Brain pericyte (primary cell): ENCODE measurements around the gene DSTYK.
"Not testable (repeated sequence)": the region's sequence is repeated elsewhere in the genome, so short reads cannot be mapped to it uniquely, and the experiment has no call there.

Experiments used
- DNase-seq: peaks from one replicate; pipeline ENCODE4 v3.0.0-alpha.2; 2012; ENCODE audit warnings: low read depth, low spot score

The DSTYK gene

GRCh38 chr1:205216588-205216987 is 5.1 kb upstream of the DSTYK start:
- no peak for DNase-seq

GRCh38 chr1:205214756-205215155 is 3.3 kb upstream of the DSTYK start:
- no peak for DNase-seq

- no peak for DNase-seq
Measured at GRCh38 chr1:205211839-205212536, 486 bp upstream of the DSTYK start.

DNA sequence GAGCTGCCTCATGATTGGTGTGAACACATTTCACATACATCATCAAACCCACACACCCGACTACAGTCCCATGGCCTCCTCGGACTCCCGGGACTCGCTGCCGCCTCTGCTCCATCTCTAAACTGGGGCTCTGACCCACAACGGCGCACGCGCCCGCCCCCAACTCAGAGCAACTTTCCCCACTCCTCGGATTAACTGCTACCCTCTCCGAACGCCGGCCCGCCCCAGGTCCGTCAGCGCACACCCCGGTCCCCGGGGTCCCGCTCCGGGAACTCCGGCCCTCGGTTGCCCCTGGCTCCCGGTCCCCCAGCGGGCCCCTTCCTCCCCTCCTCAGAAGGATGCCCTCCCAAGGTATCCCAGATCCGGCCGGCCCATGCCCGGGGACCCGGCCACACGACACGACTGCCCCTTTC is 740 bp downstream of the DSTYK start:
- no peak for DNase-seq

DNA sequence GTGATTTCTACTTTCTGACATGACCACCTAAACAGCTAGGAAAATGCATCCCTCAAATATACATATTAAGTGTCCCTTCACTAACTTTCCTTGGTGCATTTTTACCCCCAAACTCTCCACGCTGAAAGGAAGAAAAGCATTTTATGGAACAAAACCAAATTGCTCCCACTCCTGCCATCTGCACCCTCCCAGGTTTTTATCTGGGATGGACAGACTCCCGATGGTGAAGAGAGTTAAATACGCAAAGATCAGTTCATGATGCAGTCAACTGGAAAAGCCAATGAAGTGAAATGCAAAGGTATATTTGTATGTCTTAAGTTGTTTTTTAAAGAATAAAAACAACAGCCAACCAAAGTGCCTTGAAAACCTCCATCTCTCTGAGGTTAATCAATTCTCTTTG is 2.7 kb downstream of the DSTYK start:
- no peak for DNase-seq

DNA sequence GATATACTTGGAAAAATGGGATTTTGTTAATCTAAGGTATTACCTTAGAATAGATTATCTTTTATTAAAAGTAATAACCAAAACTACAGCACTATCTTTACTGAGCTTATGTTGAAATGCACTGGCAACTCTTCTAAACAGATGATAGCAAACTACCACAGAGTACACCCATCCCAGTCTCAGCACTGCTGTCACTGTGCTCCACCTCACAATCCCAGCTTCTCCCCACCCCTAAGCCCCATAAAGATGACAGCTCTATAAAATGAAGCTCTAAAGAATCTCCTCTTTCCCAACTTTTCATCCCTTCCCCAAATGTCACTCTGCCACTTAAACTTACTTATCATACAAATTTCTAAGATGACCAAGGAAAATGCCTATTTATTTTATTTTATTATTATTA is 6.4 kb downstream of the DSTYK start:
- DNase-seq, result no peak

- DNase-seq, result no peak
Measured at GRCh38 chr1:205204552-205204951, 7.0 kb downstream of the DSTYK start.

DNA sequence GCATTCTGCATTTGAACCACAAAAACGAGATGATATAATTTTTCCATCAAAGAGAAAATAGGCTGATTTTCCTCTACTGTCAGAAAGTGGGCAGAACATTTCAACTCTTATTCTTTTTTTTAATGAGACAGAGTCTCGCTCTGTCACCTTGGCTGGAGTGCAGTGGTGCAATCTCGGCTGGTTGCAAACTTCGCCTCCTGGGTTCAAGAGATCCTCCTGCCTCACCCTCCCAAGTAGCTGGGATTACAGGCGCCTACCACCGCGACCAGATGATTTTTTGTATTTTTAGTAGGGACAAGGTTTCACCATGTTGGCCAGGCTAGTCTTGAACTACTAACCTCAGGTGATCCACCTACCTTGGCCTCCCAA is 11.6 kb downstream of the DSTYK start:
- DNase-seq, result no peak

- DNase-seq, result no peak
Measured at GRCh38 chr1:205199090-205199930, 12.2 kb downstream of the DSTYK start.

DNA sequence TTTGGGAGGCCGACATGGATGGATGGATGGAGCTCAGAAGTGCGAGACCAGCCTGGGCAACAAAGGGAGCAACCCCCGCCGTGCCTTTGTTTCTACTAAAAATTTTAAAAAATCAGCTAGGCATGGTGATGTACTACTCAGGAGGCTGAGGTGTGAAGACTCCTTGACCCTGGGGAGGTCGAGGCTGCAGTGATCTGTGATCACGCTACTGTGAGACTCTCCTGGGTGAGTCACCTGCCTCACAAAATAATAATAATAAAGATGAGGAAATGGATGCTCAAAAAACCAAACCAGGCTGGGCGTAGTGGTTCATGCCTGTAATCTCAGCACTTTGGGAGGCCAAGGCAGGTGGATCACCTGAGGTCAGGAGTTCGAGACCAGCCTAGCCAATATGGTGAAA is 19.2 kb downstream of the DSTYK start:
- no peak for DNase-seq

GRCh38 chr1:205191622-205192021 is 19.9 kb downstream of the DSTYK start:
- no peak for DNase-seq

DNA sequence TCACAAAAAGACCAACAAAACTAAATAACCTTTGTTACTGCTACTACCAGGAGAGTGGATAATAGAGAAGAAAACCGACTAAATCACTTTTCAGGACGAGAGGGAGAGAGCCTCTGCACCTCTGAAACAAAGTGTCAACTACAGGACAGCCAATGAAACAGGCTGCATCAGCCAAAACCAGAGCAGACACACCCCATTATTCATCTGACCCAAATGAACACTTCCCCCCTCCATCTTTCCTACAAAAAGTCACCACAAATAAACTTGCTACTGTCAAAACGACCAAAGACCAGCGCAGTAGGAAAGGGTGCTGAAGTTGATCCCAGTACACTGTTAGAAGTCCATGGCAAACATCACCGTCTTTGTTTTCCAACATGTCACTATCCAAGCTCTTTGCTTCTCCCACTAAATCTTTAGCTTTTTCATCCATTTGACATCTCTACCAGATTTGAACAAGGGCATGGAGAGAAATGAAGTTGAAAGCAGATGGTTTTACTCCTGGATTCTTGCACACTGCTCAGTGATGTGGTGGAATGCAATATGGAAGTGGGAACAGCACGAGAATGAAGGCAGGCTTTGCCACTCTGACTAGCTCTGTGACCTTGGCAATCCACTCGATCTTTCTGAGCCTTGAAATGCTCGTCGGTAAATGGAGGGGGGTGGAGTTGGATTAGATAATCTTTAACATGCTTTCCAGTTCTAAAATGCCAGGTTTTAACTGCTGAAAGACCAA is 20.5 kb downstream of the DSTYK start:
- no peak for DNase-seq

DNA sequence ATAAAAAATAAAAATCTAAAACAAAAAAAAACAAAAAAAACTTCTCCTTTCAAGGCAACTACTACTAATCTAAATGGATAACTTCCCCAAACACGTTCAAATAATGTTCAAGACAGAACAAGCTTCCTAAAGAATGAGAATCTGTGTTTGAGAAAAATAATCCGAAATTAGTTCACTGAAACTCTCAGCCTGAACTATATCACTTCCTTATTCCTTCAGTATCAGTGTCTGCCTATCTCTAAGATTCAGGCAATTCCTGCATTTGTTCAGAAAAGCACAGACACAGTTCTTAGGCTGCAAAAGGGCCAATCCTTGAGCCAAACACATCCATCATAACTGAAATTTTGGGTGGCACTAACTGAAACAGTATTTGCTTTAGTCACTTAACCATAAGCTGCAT is 22.4 kb downstream of the DSTYK start:
- DNase-seq, result no peak

DNA sequence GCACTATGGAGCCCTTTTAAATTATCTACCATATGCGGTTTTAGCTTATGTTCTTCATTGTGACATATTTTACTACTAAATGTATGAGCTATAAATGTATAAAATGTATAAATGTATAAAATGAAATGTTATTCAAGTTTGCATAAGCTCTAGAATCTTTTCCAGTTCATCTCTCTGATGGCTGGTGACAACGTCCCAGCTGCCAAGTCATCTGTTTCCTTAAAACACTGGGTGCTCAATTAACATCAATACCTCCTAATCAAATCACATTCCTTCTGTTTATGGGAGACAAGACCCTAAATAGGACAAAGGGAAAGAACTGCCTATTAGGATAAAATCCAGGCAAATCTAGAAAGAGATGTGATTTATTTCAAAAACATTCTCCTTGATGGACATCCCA is 22.9 kb downstream of the DSTYK start:
- no peak for DNase-seq

DNA sequence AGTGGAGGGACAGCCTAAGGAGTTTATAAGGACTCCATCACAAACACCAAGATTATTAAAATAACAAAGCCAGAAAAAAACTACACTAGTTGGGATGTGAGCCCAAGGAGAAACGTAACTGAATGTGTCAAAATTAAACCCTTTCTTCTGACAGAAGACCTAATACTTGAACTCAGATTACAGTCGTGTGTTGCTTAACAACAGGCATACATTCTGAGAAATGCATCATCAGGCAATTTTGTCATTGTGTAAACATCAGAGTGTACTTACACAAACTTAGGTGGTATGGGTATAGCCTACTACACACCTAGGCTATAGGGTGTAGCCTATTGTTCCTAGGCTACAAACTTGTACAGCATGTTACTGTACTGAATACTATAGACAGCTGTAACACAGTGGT is 23.4 kb downstream of the DSTYK start:
- DNase-seq, result no peak

DNA sequence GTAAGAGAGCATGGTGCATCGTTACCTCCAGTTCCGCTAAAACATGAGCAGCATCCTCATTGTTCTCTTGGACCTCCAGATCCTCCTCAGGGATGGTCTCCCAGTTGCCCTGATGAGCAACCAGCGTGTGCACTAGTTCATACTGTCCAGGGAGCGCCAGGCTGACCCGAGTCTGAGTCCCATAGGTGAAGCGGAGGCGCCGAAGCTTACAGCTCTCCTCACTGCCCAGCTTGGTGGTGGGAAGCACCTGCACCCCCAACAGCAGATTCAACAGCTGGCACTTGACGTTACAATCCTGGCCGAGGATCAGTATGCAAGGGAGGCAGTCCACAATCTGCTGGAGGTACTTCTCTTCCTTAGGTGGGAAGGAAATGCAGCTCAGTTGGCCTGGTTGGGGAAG is 24.1 kb downstream of the DSTYK start:
- no peak for DNase-seq

GRCh38 chr1:205186191-205186590 is 25.3 kb downstream of the DSTYK start:
- DNase-seq, result no peak

DNA sequence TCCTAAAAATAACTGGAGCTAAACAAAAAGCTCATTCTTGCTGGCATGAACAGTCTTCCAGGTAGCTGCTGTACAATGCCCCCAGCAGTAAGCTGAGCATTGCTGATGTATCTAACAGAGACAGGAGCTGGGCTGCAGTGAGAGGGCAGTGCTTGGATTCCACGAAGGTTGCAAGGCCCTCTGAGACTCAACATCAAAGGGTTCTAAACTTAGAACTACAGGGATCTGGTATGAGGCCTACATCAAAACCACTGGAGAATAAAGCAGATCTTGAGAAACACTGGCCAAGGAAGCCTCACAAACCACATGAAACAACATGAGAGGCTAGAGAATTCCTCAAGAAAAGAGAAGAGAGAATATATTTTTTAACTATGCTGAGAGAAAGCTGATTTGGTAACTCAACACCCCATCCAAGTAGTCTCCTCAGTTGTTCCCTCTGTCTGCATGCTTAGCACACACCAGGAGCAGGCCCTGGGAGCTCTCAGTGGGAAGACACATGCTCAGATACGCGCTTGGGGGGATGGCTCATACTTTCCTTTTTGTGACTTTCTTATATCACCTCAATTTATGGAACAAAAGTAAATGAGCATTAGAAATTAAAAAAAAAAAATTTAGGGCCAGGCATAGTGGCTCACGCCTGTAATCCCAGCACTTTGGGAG is 27.7 kb downstream of the DSTYK start:
- no peak for DNase-seq

DNA sequence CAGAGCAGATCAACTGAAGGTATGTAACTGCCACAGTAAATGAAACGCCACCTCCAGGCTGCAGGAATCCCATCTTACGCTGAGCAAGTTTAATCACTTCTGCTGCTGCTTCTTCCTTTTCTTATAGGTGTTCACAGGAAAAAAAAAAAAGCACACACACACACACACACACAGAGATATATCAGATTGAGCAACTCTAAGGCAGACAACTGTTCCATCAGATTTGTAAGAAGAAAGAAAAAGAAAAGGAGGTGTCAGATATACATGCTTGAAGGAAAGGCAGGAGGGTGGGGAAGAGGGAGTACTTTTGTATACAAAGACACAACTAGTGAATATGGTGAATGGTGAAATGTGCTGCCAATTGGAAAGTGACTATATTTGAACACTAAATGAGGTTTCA is 28.6 kb downstream of the DSTYK start:
- no peak for DNase-seq

- not testable (repeated sequence) for DNase-seq
Measured at GRCh38 chr1:205180331-205180730, 31.2 kb downstream of the DSTYK start.

GRCh38 chr1:205179842-205180241 is 31.7 kb downstream of the DSTYK start:
- DNase-seq, result no peak

DNA sequence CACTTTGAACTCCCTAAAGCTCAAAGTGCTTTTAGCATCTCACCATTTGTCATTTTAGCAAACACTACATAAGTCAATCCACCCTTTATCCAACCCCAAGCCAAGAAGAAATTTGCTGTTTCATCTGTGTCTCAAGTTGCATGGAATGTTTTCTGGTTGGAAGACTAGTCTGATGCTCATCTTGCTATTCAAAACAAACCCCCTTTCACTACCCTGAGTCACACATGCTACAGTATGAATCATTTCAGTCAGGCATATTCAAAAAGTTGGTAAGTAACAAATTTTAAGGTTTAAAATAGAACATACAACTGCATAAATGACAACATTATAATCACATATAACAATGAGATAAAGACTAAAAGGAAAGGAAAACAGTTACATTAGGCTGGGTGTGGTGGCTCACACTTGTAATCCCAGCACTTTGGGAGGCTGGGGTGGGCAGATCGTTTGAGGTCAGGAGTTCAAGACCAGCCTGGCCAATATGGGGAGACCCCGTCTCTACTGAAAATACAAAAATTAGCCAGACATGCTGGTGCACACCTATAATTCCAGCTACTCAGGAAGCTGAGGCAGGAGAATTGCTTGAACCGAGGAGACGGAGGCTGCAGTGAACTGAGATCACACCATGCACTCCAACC is 38.7 kb downstream of the DSTYK start:
- peak; percentile 81 for DNase-seq
